HG03108 (cell line): ENCODE measurements around the gene PRKCE.

Experiments
- ATAC-seq: cut with Tn5 transposase; IDR thresholded peaks from one replicate; pipeline ENCODE4 v1.9.1; 2021; ENCODE audit warnings: moderate library complexity; ENCODE audit not compliant: unreplicated experiment

The PRKCE gene

GRCh38 chr2:46151577-46151976, 500.1 kb downstream of the PRKCE start:
- ATAC-seq, result no peak

- ATAC-seq, result no peak
Measured at GRCh38 chr2:46153996-46154753, 502.7 kb downstream of the PRKCE start.

DNA sequence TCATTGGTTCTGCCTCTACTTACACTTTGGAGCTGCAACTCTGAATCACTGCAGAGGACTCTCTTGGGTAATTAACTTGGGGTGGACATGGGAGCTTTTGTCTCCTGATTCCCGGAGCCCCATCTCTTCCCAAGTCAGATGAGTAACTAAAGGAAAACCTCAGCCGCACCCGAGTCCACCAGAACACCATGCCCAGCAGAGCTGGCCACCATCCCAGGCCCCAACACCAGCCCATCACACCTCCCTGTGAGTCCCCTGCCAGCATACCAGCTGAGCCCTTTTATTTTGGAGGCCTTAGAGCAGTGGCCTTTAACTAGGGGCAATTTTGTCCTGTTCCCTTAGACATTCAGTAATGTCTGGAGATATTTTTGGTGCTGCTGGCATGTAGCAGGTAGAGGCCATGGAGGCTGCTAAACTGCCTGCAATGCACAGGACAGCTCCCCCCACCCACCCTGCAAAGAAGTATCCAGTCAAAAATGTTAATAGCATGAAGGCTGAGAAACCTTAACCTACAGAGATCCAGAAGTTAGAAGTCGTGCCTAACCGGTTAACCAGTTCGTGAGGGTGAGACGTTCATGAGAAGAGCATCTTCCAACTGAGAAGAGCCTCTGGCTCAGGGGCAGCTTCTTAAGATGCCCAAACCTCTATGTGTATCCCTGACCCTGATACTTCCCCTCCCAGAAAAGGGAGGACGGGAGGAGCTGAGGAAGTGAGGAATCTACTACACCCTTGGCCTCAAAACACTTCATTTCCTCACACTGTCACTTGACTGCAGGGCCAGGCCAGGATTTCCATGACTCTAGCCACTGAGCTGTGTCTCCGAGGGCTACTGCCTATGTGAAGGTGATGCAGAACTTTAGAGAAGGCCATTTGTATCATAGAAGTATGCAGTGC, 505.8 kb downstream of the PRKCE start:
- ATAC-seq, result no peak

GRCh38 chr2:46157966-46158310, 506.5 kb downstream of the PRKCE start:
- ATAC-seq, result no peak

- no peak for ATAC-seq
Measured at GRCh38 chr2:46158661-46159060, 507.2 kb downstream of the PRKCE start.

GRCh38 chr2:46160326-46160725, 508.9 kb downstream of the PRKCE start:
- no peak for ATAC-seq

DNA sequence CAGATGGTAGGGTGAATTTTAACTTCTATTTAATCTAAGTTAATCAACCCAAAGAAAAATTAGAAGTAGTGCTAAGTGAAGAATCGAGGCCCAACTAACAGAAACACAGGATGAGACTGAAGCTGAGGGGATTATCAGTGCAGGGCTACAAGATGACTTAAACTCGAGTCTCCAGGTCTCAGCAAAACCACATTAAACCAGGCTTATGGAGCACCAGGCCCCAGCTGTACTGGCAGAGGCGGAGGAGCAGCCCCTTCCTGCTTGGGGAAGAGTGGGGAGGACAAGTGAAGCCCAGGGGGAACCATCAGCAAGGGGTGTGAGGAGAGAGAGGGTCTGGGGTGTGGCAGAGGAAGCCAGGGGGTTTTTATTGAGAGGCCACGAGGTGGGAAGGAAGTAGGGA, 509.8 kb downstream of the PRKCE start:
- no peak for ATAC-seq

DNA sequence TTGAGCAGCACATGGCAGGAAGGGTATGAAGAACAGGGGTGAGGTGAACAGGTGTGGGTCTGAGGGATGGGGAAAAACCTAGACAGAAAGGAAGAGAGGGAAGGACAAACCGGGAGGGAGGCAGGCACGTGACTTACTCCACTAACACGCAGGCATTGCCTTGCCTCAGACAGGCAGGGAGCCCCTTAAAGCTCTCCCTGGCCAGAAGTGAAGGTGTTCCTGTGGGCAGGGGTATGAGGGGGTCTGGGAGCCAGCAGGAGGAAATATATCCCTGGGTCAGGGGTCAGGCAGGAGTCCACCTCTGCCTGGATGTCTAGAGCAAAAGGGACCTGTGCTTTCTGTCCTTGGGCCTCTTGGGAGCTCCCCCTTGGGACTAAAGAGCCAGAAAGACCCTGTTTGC, 510.4 kb downstream of the PRKCE start:
- ATAC-seq, result no peak

DNA sequence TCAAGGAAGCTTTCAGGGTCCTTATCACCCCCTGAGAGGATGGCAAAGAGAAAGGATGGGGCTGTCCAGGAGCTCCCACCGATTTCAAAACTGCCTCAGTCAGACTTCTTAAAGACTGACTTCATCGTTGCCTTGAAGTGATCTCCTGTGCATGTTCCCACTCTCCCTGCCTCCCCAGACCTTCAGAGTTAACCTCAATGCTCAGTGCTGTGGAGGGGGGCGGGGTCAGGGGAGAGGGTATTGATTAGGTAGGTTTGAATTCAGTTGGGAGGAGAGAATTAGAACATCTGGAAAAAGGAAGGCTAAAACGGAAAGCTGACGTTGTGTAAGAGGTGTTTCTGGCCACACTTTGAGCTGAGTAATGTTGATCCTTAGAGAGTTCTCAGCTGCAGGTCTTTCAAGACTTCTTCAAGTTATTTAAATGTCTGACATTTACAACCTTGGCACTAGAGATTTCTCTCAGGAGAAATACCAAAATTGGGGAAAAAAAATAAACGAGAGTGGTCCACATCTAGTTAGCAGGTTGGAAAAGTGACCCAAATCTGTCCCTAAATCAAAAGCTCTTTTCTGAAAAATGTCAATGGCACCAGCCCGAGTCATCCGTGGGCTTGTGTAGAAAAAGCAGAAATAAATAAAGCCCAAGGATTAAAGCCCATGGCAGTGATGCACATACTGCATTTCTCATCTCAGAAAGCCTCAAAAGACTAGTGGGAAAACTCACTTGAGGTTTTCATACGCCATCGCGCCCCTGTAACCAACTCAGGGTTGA, 511.0 kb downstream of the PRKCE start:
- no peak for ATAC-seq

GRCh38 chr2:46163098-46163430, 511.6 kb downstream of the PRKCE start:
- ATAC-seq, result no peak

- ATAC-seq, result no peak
Measured at GRCh38 chr2:46163804-46164528, 512.5 kb downstream of the PRKCE start.

- ATAC-seq, result no peak
Measured at GRCh38 chr2:46164529-46165301, 513.2 kb downstream of the PRKCE start.

GRCh38 chr2:46165916-46166315, 514.4 kb downstream of the PRKCE start:
- no peak for ATAC-seq

DNA sequence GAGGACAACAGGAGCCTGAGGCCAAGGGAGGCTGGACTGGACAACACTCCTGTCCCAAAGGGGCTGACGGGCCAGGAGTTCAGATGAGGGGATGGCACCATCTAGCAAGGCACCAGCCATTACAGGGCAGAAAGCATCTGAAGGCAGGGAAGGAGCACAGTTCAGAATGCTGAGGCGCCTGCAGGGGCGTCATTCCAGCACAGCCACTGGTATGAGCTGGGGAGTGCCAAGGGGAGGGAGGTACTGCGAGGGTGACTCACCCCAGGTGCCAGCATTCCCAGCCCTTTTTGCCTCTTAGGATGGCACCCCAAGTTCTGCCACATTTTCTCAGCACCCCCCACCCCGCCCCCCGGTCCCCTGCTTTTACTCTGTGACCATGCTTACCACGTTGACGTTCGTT, 515.9 kb downstream of the PRKCE start:
- no peak for ATAC-seq

- no peak for ATAC-seq
Measured at GRCh38 chr2:46167924-46168323, 516.4 kb downstream of the PRKCE start.

- no peak for ATAC-seq
Measured at GRCh38 chr2:46169467-46169866, 518.0 kb downstream of the PRKCE start.

GRCh38 chr2:46170026-46170425, 518.6 kb downstream of the PRKCE start:
- ATAC-seq, result no peak

GRCh38 chr2:46170611-46171350, 519.3 kb downstream of the PRKCE start:
- ATAC-seq, result no peak

GRCh38 chr2:46171411-46171953, 520.0 kb downstream of the PRKCE start:
- ATAC-seq, result no peak
